Activated CD4-positive, alpha-beta T cell treated with anti-CD3 and anti-CD28 coated beads, Interleukin-10, Interleukin-2, amounts not matched to agents 100 ng/mL and 50 ng/mL, durations not matched to agents 16 hours and 8 hours (primary cell): Measurements from ENCODE around the gene E4F1.

Source experiments
- DNase-seq: peaks from one replicate; pipeline ENCODE4 v3.0.0-alpha.2; 2020

E4F1 gene

GRCh38 chr16:2207872-2208271 is 15.5 kb upstream of the E4F1 start:
- DNase-seq, result no peak

GRCh38 chr16:2208308-2208707 is 15.1 kb upstream of the E4F1 start:
- no peak for DNase-seq

GRCh38 chr16:2208772-2209171 is 14.6 kb upstream of the E4F1 start:
- no peak for DNase-seq

- DNase-seq, result no peak
These were observed 14.0 kb upstream of the E4F1 start for GRCh38 chr16:2209258-2210008.

GRCh38 chr16:2210009-2210332 is 13.4 kb upstream of the E4F1 start:
- no peak for DNase-seq

- DNase-seq, result no peak
These were observed 12.7 kb upstream of the E4F1 start, which contains the start of gene BRICD5 for GRCh38 chr16:2210386-2211365. Gene BRICD5, minus strand, starts transcription at chr16:2210863. Its CDS starts 30 bp downstream, at chr16:2210833.

GRCh38 chr16:2211923-2212347 is 11.5 kb upstream of the E4F1 start:
- no peak for DNase-seq

GRCh38 chr16:2212362-2213324 is 10.7 kb upstream of the E4F1 start:
- DNase-seq, result no peak

GRCh38 chr16:2213817-2214718 is 9.3 kb upstream of the E4F1 start:
- no peak for DNase-seq

- DNase-seq, result no peak
These were observed 8.7 kb upstream of the E4F1 start, which contains the start of gene PGP for GRCh38 chr16:2214719-2214968. Gene PGP, minus strand, starts transcription at chr16:2214840. Its CDS starts 63 bp downstream, at chr16:2214777.

GRCh38 chr16:2216330-2216729 is 7.1 kb upstream of the E4F1 start:
- no peak for DNase-seq

GRCh38 chr16:2223942-2224486 is 623 bp downstream of the E4F1 start:
- DNase-seq, result peak; percentile 43

GRCh38 chr16:2226245-2226793 is 2.9 kb downstream of the E4F1 start:
- no peak for DNase-seq

GRCh38 chr16:2226918-2227317 is 3.5 kb downstream of the E4F1 start:
- no peak for DNase-seq

- DNase-seq, result no peak
These were observed 4.9 kb downstream of the E4F1 start for GRCh38 chr16:2228161-2228824.

GRCh38 chr16:2229091-2229490 is 5.7 kb downstream of the E4F1 start:
- DNase-seq, result no peak

GRCh38 chr16:2229632-2230250 is 6.3 kb downstream of the E4F1 start:
- no peak for DNase-seq

- DNase-seq, result no peak
These were observed 7.0 kb downstream of the E4F1 start for GRCh38 chr16:2230376-2230775.

GRCh38 chr16:2231016-2231931 is 7.9 kb downstream of the E4F1 start:
- no peak for DNase-seq
